ENCODE data around the gene PRR23E.

The PRR23E gene

GRCh38 chr3:127197300-127198189, 4.6 kb downstream of the PRR23E start:
- DNase-seq (ENCODE audit: low spot score) = no peak
- in situ Hi-C loops (cut with MboI; ENCODE audit: low pct_unique_long_range_greater_than_20kb, low sequenced_read_pairs, unreplicated experiment) = no loop called here
- no peak for TF ChIP-seq CTCF (IDR thresholded peaks at IDR 0.05; ENCODE audit: extremely low read depth, insufficient read depth, missing control alignments)

GRCh38 chr3:127200086-127200691, 7.3 kb downstream of the PRR23E start:
- no peak for DNase-seq (ENCODE audit: low spot score)
- in situ Hi-C loops (cut with MboI; ENCODE audit: low pct_unique_long_range_greater_than_20kb, low sequenced_read_pairs, unreplicated experiment) = no loop called here
- TF ChIP-seq CTCF (IDR thresholded peaks at IDR 0.05; ENCODE audit: extremely low read depth, insufficient read depth, missing control alignments) = no peak

- in situ Hi-C loops (cut with MboI; ENCODE audit: low pct_unique_long_range_greater_than_20kb, low sequenced_read_pairs, unreplicated experiment) = no loop called here
- DNase-seq (ENCODE audit: low spot score) = no peak
- TF ChIP-seq CTCF (IDR thresholded peaks at IDR 0.05; ENCODE audit: extremely low read depth, insufficient read depth, missing control alignments) = no peak
Observed at GRCh38 chr3:127203024-127203423, 10.1 kb downstream of the PRR23E start.

- TF ChIP-seq CTCF (IDR thresholded peaks at IDR 0.05; ENCODE audit: extremely low read depth, insufficient read depth, missing control alignments) = no peak
- in situ Hi-C loops (cut with MboI; ENCODE audit: low pct_unique_long_range_greater_than_20kb, low sequenced_read_pairs, unreplicated experiment) = no loop called here
- DNase-seq (ENCODE audit: low spot score) = no peak
Observed at GRCh38 chr3:127204841-127205582, 12.1 kb downstream of the PRR23E start.

GRCh38 chr3:127206154-127206553, 13.2 kb downstream of the PRR23E start:
- no peak for DNase-seq (ENCODE audit: low spot score)
- in situ Hi-C loops (cut with MboI; ENCODE audit: low pct_unique_long_range_greater_than_20kb, low sequenced_read_pairs, unreplicated experiment) = no loop called here
- TF ChIP-seq CTCF (IDR thresholded peaks at IDR 0.05; ENCODE audit: extremely low read depth, insufficient read depth, missing control alignments) = no peak

All from GM13977 (cell line).